GM23338 (cell line): ENCODE measurements around the gene DAPK2. TPM values are rescaled to one million over a fixed set of nuclear protein-coding genes. Genes with fewer than 3 reads are reported as not detected.

Source experiments
- ATAC-seq: fragments of 200-7000 bp; cut with Tn5 transposase; 3 replicates; pipeline ENCODE4 v1.9.1; 2020
- DNase-seq: peaks from one replicate; pipeline ENCODE4 v3.0.0-alpha.2; 2015; ENCODE audit warnings: low spot score
- H2AFZ ChIP-seq: fragments of 200-600 bp; sonication (generic); 2 replicates; pipeline ENCODE4 v1.8.0; 2016; ENCODE audit warnings: antibody characterized with exemption, mild to moderate bottlenecking, moderate library complexity
- H3F3A ChIP-seq: fragments of 200-600 bp; sonication (generic); replicated peaks from 2 replicates; pipeline ENCODE4 v1.8.0; 2017; ENCODE audit warnings: antibody characterized with exemption, mixed run types, low read depth
- H3K27ac ChIP-seq: fragments of 200-600 bp; sonication (generic); 2 replicates; pipeline ENCODE4 v1.6.1; 2016; ENCODE audit warnings: low read depth
- H3K27me3 ChIP-seq: fragments of 200-600 bp; sonication (generic); 2 replicates; pipeline ENCODE4 v1.8.0; 2016; ENCODE audit warnings: mild to moderate bottlenecking, mixed run types, moderate library complexity; ENCODE audit not compliant: insufficient read depth
- H3K36me3 ChIP-seq: fragments of 200-600 bp; sonication (generic); 2 replicates; pipeline ENCODE4 v1.8.0; 2016; ENCODE audit warnings: mild to moderate bottlenecking; ENCODE audit not compliant: insufficient read depth
- H3K4me1 ChIP-seq: fragments of 200-600 bp; sonication (generic); 2 replicates; pipeline ENCODE4 v1.8.0; 2016; ENCODE audit warnings: mild to moderate bottlenecking, moderate library complexity; ENCODE audit not compliant: insufficient read depth
- H3K4me2 ChIP-seq: fragments of 200-600 bp; sonication (generic); 2 replicates; pipeline ENCODE4 v1.7.1; 2017; ENCODE audit warnings: mixed run types
- H3K4me3 ChIP-seq: fragments of 200-600 bp; sonication (generic); 2 replicates; pipeline ENCODE4 v1.6.1; 2016; ENCODE audit warnings: mixed run types
- H3K79me2 ChIP-seq: fragments of 200-600 bp; sonication (generic); replicated peaks from 2 replicates; pipeline ENCODE4 v1.8.0; 2017; ENCODE audit warnings: mild to moderate bottlenecking; ENCODE audit not compliant: insufficient read depth
- H3K9me2 ChIP-seq: fragments of 200-600 bp; sonication (generic); 2 replicates; pipeline ENCODE4 v1.8.0; 2017; ENCODE audit not compliant: insufficient read depth
- H4K20me1 ChIP-seq: fragments of 200-600 bp; sonication (generic); replicated peaks from 2 replicates; pipeline ENCODE4 v1.8.0; 2017; ENCODE audit warnings: mild to moderate bottlenecking; ENCODE audit not compliant: insufficient read depth
- H3K27ac Mint-ChIP-seq: 2 replicates; pipeline ENCODE4 v1.8.0; 2020; ENCODE audit warnings: inconsistent platforms, mild to moderate bottlenecking, moderate library complexity, mixed read lengths
- H3K27me3 Mint-ChIP-seq: 3 replicates; pipeline ENCODE4 v1.8.0; 2022; ENCODE audit warnings: low read depth, mild to moderate bottlenecking, moderate library complexity, mixed read lengths, inconsistent platforms; ENCODE audit not compliant: insufficient read depth, poor library complexity
- H3K36me3 Mint-ChIP-seq: 3 replicates; pipeline ENCODE4 v1.8.0; 2021; ENCODE audit warnings: low read depth, mild to moderate bottlenecking, inconsistent platforms, moderate library complexity, mixed read lengths
- H3K4me1 Mint-ChIP-seq: 3 replicates; pipeline ENCODE4 v1.8.0; 2020; ENCODE audit warnings: mild to moderate bottlenecking, inconsistent platforms, mixed read lengths
- H3K4me3 Mint-ChIP-seq: 3 replicates; pipeline ENCODE4 v1.8.0; 2021; ENCODE audit warnings: moderate library complexity, mild to moderate bottlenecking, inconsistent platforms, mixed read lengths
- H3K9me3 Mint-ChIP-seq: 3 replicates; pipeline ENCODE4 v1.8.0; 2020; ENCODE audit warnings: moderate library complexity, mild to moderate bottlenecking, inconsistent platforms, mixed read lengths
- CREB1 ChIP-seq: fragments of 250-450 bp; sonication (Bioruptor Pico); IDR thresholded peaks from 2 replicates; pipeline ENCODE4 v1.5.0; 2020; ENCODE audit warnings: low read depth, mild to moderate bottlenecking, moderate library complexity
- EZH2 ChIP-seq: fragments of 200-600 bp; sonication (generic); IDR thresholded peaks from one replicate; pipeline ENCODE4 v1.8.0; 2017; ENCODE audit warnings: antibody characterized with exemption, mild to moderate bottlenecking, low read depth; ENCODE audit not compliant: unreplicated experiment
- EZH2phosphoT487 ChIP-seq: fragments of 200-600 bp; sonication (generic); IDR thresholded peaks from one replicate; pipeline ENCODE4 v1.8.1; 2018; ENCODE audit warnings: antibody characterized with exemption; ENCODE audit not compliant: unreplicated experiment
- JUNB ChIP-seq: IDR thresholded peaks from one replicate; pipeline ENCODE4 v1.6.1; 2016; ENCODE audit warnings: antibody characterized with exemption; ENCODE audit not compliant: unreplicated experiment
- NANOG ChIP-seq: IDR thresholded peaks from 2 replicates; pipeline ENCODE4 v1.6.1; 2016; ENCODE audit warnings: antibody characterized with exemption, borderline replicate concordance
- POLR2AphosphoS5 ChIP-seq: IDR thresholded peaks from 2 replicates; pipeline ENCODE4 v1.6.1; 2016; ENCODE audit warnings: antibody characterized with exemption, low read depth
- STAT1 ChIP-seq: IDR thresholded peaks from one replicate; pipeline ENCODE4 v1.6.1; 2016; ENCODE audit warnings: antibody characterized with exemption; ENCODE audit not compliant: unreplicated experiment
- ZNF114 ChIP-seq: fragments of 250-450 bp; sonication (Bioruptor Pico); IDR thresholded peaks from 2 replicates; pipeline ENCODE4 v1.5.0; 2020; ENCODE audit warnings: mild to moderate bottlenecking, moderate library complexity
- ZNF331 ChIP-seq: fragments of 250-450 bp; sonication (Bioruptor Pico); IDR thresholded peaks from 2 replicates; pipeline ENCODE4 v1.5.0; 2020; ENCODE audit warnings: low read depth, mild to moderate bottlenecking, moderate library complexity
- polyA plus RNA-seq: library from polyadenylated mRNA; unstranded; fragments of >200 nt; fragmentation: Nextera tagmentation; extraction: Ambion mirVana; gene quantifications from 2 replicates; pipeline ENCODE4 v1.2.1, GENCODE V29; 2016
- total RNA-seq: library from RNA; depleted of rRNA; stranded (reverse); fragments of >200 nt; shearing (Covaris generic); gene quantifications from 2 replicates; pipeline ENCODE4 v1.2.3, GENCODE V29; 2014
- TF ChIP-seq, protein P1 (sequence below), 2 experiments: fragments of 200-600 bp in 1 of 2; sonication (generic) in 1 of 2; conservative IDR thresholded peaks; 2 replicates each; pipeline versions ENCODE4 v1.5.1 to v1.6.1; 2016 to 2017; ENCODE audit warnings: antibody characterized with exemption in 2 of 2, low read depth in 2 of 2, mild to moderate bottlenecking in 2 of 2, moderate library complexity in 1 of 2
- TF ChIP-seq, protein P2 (sequence below): IDR thresholded peaks from 2 replicates; pipeline ENCODE4 v1.6.1; 2016; ENCODE audit warnings: antibody characterized with exemption
- TF ChIP-seq, protein P3 (sequence below): IDR thresholded peaks from one replicate; pipeline ENCODE4 v1.6.1; 2018; ENCODE audit warnings: antibody characterized with exemption; ENCODE audit not compliant: unreplicated experiment
- TF ChIP-seq, protein P4 (sequence below): fragments of 250-450 bp; sonication (Bioruptor Pico); IDR thresholded peaks from 2 replicates; pipeline ENCODE4 v1.5.0; 2020; ENCODE audit warnings: mild to moderate bottlenecking, moderate library complexity

DAPK2 gene
- total and polyA plus RNA-seq, 2 experiments from 2014 or later, result 1.6 to 3.1 TPM

DNA sequence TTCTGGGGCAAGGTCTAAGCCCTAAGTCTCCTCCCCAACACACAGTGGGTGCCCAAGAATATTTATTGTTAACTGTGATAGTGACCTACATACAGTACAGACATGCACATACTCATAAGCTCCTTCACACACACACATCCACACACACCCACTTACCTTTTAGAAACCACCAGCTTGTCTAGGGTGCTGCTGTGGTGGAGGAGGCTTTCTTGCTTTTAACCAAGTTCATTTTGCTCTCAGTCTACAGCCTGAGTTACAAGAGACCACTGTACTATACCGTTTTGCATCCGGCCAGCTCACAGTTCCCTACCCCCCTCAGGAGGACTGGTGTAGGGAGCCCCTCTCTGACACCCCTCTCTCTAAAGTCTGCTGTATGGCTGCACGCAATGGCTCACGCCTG is 16.7 kb downstream of the DAPK2 start:
- no peak for ATAC-seq
- no peak overlapping the region for H3K4me2 ChIP-seq
- H3K9me3 Mint-ChIP-seq, result no peaks in the 10 kb centered on the region

More for the DNA sequence above, 16.7 kb downstream of the DAPK2 start:
- TF ChIP-seq, protein P1, sequence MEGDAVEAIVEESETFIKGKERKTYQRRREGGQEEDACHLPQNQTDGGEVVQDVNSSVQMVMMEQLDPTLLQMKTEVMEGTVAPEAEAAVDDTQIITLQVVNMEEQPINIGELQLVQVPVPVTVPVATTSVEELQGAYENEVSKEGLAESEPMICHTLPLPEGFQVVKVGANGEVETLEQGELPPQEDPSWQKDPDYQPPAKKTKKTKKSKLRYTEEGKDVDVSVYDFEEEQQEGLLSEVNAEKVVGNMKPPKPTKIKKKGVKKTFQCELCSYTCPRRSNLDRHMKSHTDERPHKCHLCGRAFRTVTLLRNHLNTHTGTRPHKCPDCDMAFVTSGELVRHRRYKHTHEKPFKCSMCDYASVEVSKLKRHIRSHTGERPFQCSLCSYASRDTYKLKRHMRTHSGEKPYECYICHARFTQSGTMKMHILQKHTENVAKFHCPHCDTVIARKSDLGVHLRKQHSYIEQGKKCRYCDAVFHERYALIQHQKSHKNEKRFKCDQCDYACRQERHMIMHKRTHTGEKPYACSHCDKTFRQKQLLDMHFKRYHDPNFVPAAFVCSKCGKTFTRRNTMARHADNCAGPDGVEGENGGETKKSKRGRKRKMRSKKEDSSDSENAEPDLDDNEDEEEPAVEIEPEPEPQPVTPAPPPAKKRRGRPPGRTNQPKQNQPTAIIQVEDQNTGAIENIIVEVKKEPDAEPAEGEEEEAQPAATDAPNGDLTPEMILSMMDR (conservative IDR thresholded peaks at IDR 0.05; ENCODE audit: low read depth in 2 of 2), result no peak
- TF ChIP-seq EZH2 (no peak), JUNB (no peak), POLR2AphosphoS5 (no peak), NANOG (no peak), EZH2phosphoT487 (no peak), ZNF331 (CRISPR knock-in tag) (no peak), STAT1 (no peak), CREB1 (no peak), ZNF114 (CRISPR knock-in tag) (no peak)
- TF ChIP-seq, protein P2, sequence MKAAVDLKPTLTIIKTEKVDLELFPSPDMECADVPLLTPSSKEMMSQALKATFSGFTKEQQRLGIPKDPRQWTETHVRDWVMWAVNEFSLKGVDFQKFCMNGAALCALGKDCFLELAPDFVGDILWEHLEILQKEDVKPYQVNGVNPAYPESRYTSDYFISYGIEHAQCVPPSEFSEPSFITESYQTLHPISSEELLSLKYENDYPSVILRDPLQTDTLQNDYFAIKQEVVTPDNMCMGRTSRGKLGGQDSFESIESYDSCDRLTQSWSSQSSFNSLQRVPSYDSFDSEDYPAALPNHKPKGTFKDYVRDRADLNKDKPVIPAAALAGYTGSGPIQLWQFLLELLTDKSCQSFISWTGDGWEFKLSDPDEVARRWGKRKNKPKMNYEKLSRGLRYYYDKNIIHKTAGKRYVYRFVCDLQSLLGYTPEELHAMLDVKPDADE, result no peak
- TF ChIP-seq, protein P3, sequence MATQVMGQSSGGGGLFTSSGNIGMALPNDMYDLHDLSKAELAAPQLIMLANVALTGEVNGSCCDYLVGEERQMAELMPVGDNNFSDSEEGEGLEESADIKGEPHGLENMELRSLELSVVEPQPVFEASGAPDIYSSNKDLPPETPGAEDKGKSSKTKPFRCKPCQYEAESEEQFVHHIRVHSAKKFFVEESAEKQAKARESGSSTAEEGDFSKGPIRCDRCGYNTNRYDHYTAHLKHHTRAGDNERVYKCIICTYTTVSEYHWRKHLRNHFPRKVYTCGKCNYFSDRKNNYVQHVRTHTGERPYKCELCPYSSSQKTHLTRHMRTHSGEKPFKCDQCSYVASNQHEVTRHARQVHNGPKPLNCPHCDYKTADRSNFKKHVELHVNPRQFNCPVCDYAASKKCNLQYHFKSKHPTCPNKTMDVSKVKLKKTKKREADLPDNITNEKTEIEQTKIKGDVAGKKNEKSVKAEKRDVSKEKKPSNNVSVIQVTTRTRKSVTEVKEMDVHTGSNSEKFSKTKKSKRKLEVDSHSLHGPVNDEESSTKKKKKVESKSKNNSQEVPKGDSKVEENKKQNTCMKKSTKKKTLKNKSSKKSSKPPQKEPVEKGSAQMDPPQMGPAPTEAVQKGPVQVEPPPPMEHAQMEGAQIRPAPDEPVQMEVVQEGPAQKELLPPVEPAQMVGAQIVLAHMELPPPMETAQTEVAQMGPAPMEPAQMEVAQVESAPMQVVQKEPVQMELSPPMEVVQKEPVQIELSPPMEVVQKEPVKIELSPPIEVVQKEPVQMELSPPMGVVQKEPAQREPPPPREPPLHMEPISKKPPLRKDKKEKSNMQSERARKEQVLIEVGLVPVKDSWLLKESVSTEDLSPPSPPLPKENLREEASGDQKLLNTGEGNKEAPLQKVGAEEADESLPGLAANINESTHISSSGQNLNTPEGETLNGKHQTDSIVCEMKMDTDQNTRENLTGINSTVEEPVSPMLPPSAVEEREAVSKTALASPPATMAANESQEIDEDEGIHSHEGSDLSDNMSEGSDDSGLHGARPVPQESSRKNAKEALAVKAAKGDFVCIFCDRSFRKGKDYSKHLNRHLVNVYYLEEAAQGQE, result no peak
- TF ChIP-seq, protein P4, sequence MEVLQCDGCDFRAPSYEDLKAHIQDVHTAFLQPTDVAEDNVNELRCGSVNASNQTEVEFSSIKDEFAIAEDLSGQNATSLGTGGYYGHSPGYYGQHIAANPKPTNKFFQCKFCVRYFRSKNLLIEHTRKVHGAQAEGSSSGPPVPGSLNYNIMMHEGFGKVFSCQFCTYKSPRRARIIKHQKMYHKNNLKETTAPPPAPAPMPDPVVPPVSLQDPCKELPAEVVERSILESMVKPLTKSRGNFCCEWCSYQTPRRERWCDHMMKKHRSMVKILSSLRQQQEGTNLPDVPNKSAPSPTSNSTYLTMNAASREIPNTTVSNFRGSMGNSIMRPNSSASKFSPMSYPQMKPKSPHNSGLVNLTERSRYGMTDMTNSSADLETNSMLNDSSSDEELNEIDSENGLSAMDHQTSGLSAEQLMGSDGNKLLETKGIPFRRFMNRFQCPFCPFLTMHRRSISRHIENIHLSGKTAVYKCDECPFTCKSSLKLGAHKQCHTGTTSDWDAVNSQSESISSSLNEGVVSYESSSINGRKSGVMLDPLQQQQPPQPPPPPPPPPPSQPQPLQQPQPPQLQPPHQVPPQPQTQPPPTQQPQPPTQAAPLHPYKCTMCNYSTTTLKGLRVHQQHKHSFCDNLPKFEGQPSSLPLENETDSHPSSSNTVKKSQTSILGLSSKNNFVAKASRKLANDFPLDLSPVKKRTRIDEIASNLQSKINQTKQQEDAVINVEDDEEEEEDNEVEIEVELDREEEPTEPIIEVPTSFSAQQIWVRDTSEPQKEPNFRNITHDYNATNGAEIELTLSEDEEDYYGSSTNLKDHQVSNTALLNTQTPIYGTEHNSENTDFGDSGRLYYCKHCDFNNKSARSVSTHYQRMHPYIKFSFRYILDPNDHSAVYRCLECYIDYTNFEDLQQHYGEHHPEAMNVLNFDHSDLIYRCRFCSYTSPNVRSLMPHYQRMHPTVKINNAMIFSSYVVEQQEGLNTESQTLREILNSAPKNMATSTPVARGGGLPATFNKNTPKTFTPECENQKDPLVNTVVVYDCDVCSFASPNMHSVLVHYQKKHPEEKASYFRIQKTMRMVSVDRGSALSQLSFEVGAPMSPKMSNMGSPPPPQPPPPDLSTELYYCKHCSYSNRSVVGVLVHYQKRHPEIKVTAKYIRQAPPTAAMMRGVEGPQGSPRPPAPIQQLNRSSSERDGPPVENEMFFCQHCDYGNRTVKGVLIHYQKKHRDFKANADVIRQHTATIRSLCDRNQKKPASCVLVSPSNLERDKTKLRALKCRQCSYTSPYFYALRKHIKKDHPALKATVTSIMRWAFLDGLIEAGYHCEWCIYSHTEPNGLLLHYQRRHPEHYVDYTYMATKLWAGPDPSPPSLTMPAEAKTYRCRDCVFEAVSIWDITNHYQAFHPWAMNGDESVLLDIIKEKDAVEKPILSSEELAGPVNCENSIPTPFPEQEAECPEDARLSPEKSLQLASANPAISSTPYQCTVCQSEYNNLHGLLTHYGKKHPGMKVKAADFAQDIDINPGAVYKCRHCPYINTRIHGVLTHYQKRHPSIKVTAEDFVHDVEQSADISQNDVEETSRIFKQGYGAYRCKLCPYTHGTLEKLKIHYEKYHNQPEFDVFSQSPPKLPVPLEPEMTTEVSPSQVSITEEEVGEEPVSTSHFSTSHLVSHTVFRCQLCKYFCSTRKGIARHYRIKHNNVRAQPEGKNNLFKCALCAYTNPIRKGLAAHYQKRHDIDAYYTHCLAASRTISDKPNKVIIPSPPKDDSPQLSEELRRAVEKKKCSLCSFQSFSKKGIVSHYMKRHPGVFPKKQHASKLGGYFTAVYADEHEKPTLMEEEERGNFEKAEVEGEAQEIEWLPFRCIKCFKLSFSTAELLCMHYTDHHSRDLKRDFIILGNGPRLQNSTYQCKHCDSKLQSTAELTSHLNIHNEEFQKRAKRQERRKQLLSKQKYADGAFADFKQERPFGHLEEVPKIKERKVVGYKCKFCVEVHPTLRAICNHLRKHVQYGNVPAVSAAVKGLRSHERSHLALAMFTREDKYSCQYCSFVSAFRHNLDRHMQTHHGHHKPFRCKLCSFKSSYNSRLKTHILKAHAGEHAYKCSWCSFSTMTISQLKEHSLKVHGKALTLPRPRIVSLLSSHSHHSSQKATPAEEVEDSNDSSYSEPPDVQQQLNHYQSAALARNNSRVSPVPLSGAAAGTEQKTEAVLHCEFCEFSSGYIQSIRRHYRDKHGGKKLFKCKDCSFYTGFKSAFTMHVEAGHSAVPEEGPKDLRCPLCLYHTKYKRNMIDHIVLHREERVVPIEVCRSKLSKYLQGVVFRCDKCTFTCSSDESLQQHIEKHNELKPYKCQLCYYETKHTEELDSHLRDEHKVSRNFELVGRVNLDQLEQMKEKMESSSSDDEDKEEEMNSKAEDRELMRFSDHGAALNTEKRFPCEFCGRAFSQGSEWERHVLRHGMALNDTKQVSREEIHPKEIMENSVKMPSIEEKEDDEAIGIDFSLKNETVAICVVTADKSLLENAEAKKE, result no peak
- Mint-ChIP-seq H3K4me3 (no peak overlapping the region), H3K27ac (no peak overlapping the region), H3K36me3 (no peaks in the 10 kb centered on the region), H3K27me3 (peaks cover 5% of the 10 kb centered on the region), H3K4me1 (peaks cover 7% of the 10 kb centered on the region)
- Histone ChIP-seq H3K4me1 (peaks cover under 1% of the 10 kb centered on the region; the same call in 1 of the 2 replicates), H3K79me2 (no peaks in the 10 kb centered on the region), H3K27ac (no peak overlapping the region), H3F3A (no peaks in the 10 kb centered on the region), H4K20me1 (no peaks in the 10 kb centered on the region), H3K4me3 (no peak overlapping the region), H3K27me3 (no peaks in the 10 kb centered on the region), H3K36me3 (no peaks in the 10 kb centered on the region), H2AFZ (no peak overlapping the region), H3K9me2 (no peaks in the 10 kb centered on the region)
- DNase-seq, result no peak
